A549 (cell line): ENCODE data around the gene H1-8. TPM values are rescaled to one million over a fixed set of nuclear protein-coding genes. Genes with fewer than 3 reads are reported as not detected.

Experiments used
- ATAC-seq, 2 experiments: fragments of 200-7000 bp in 1 of 2; fragments of >200 bp in 1 of 2; cut with Nextera tagmentation in 1 of 2; cut with Tn5 transposase in 1 of 2; 3 replicates each; pipeline versions ENCODE4 v1.8.0 to v1.9.1; 2018 to 2020; ENCODE audit warnings: mild to moderate bottlenecking in 1 of 2, moderate library complexity in 1 of 2
- CTCF ChIA-PET: fragments of 300-600 bp; sonication (Branson Sonifier 250); formaldehyde crosslinking; extraction: SDS; loops from one replicate; lab custom pipeline; 2021; ENCODE audit warnings: antibody characterized with exemption, inconsistent platforms; lab: Yijun Ruan, JAX
- POLR2A ChIA-PET: fragments of 350-600 bp; formaldehyde crosslinking; extraction: SDS; loops from one replicate; lab custom pipeline; 2021; ENCODE audit warnings: antibody characterized with exemption, inconsistent platforms; lab: Yijun Ruan, JAX
- DNase-seq, 2 experiments: peaks; one replicate each; pipeline versions ENCODE4 v3.0.0 to v3.0.0-alpha.2; 2011 to 2016; ENCODE audit warnings: low read depth in 1 of 2, low spot score in 1 of 2
- FAIRE-seq: peaks from 2 replicates; lab custom pipeline; 2011; peaks lifted over from hg19 to GRCh38; lab: Jason Lieb, UNC
- H3K27ac ChIP-seq, 2 experiments: fragments of >200 bp; sonication (Bioruptor Twin); formaldehyde crosslinking; 3 replicates each; pipeline ENCODE4 v1.5.1; 2016 to 2017
- H3K4me1 ChIP-seq: fragments of >200 bp; sonication (Bioruptor Twin); formaldehyde crosslinking; 3 replicates; pipeline ENCODE4 v1.6.1; 2016
- H3K4me2 ChIP-seq: fragments of >200 bp; sonication (Bioruptor Twin); formaldehyde crosslinking; 3 replicates; pipeline ENCODE4 v1.6.1; 2016
- H3K4me3 ChIP-seq: fragments of >200 bp; sonication (Bioruptor Twin); formaldehyde crosslinking; 3 replicates; pipeline ENCODE4 v1.5.1; 2016
- H3K9me3 ChIP-seq: fragments of >200 bp; sonication (Bioruptor Twin); formaldehyde crosslinking; 3 replicates; pipeline ENCODE4 v1.6.1; 2016
- BHLHE40 ChIP-seq: IDR thresholded peaks from 2 replicates; pipeline ENCODE4 v1.6.1; 2012; ENCODE audit warnings: low read depth, low read length, inconsistent platforms
- CBX8 ChIP-seq: fragments of 200-600 bp; sonication (generic); IDR thresholded peaks from 2 replicates; pipeline ENCODE4 v1.6.1; 2016
- EHF ChIP-seq: fragments of 250-450 bp; sonication (Bioruptor Pico); IDR thresholded peaks from 2 replicates; pipeline ENCODE4 v1.5.0; 2020; ENCODE audit warnings: mild to moderate bottlenecking
- EHMT2 ChIP-seq: fragments of 200-600 bp; sonication (generic); IDR thresholded peaks from 2 replicates; pipeline ENCODE4 v1.6.1; 2016; ENCODE audit warnings: antibody characterized with exemption, low read depth, mild to moderate bottlenecking, moderate library complexity
- EP300 ChIP-seq, 2 experiments: fragments of >200 bp; sonication (Bioruptor Twin); formaldehyde crosslinking; IDR thresholded peaks; 2 replicates in 1 of 2; 3 replicates in 1 of 2; pipeline ENCODE4 v1.6.1; 2016 to 2017
- FOXS1 ChIP-seq: fragments of 250-450 bp; sonication (Bioruptor Pico); IDR thresholded peaks from 2 replicates; pipeline ENCODE4 v1.5.0; 2020; ENCODE audit warnings: mild to moderate bottlenecking, moderate library complexity
- HDAC2 ChIP-seq: fragments of 200-600 bp; sonication (generic); IDR thresholded peaks from 2 replicates; pipeline ENCODE4 v1.6.1; 2016
- HEYL ChIP-seq: fragments of 250-450 bp; sonication (Bioruptor Pico); IDR thresholded peaks from 2 replicates; pipeline ENCODE4 v1.8.0; 2021; ENCODE audit warnings: mild to moderate bottlenecking, moderate library complexity
- HOXA7 ChIP-seq: fragments of 250-450 bp; sonication (Bioruptor Pico); IDR thresholded peaks from 2 replicates; pipeline ENCODE4 v1.5.0; 2020; ENCODE audit warnings: mild to moderate bottlenecking, moderate library complexity
- HOXB13 ChIP-seq: fragments of 250-450 bp; sonication (Bioruptor Pico); IDR thresholded peaks from 2 replicates; pipeline ENCODE4 v1.5.0; 2020; ENCODE audit warnings: low read depth, mild to moderate bottlenecking, moderate library complexity
- KDM1A ChIP-seq: fragments of 200-600 bp; sonication (generic); IDR thresholded peaks from 2 replicates; pipeline ENCODE4 v1.6.1; 2016; ENCODE audit warnings: low read depth, mild to moderate bottlenecking
- MAFK ChIP-seq: fragments of 450-650 bp; IDR thresholded peaks from 2 replicates; pipeline ENCODE4 v1.6.1; 2014; ENCODE audit not compliant: partially characterized antibody
- MYC ChIP-seq: IDR thresholded peaks from 2 replicates; pipeline ENCODE4 v1.6.1; 2012; ENCODE audit warnings: mild to moderate bottlenecking, inconsistent platforms, low read length, improper control_type of control experiment, borderline replicate concordance
- NPAS2 ChIP-seq: fragments of 250-450 bp; sonication (Bioruptor Pico); IDR thresholded peaks from 2 replicates; pipeline ENCODE4 v1.8.0; 2022; ENCODE audit warnings: mild to moderate bottlenecking, moderate library complexity, borderline replicate concordance
- POLR2AphosphoS2 ChIP-seq: conservative IDR thresholded peaks from 2 replicates; pipeline ENCODE4 v1.6.1; 2012; ENCODE audit warnings: low read length, improper control_type of control experiment, inconsistent platforms
- RAD21 ChIP-seq, 2 experiments: fragments of >200 bp in 1 of 2; sonication (Bioruptor Twin) in 1 of 2; formaldehyde crosslinking in 1 of 2; IDR thresholded peaks in 1 of 2; conservative IDR thresholded peaks in 1 of 2; 2 replicates in 1 of 2; 3 replicates in 1 of 2; pipeline ENCODE4 v1.6.1; 2012 to 2018; ENCODE audit warnings: inconsistent platforms in 1 of 2
- RARB ChIP-seq: fragments of 250-450 bp; sonication (Bioruptor Pico); IDR thresholded peaks from 2 replicates; pipeline ENCODE4 v1.8.0; 2021; ENCODE audit warnings: mild to moderate bottlenecking, moderate library complexity
- RCOR1 ChIP-seq: fragments of 150-350 bp; IDR thresholded peaks from 2 replicates; pipeline ENCODE4 v1.6.1; 2014; ENCODE audit warnings: antibody characterized with exemption, low read length, low read depth
- SREBF2 ChIP-seq: fragments of 450-650 bp; IDR thresholded peaks from 2 replicates; pipeline ENCODE4 v1.6.1; 2014; ENCODE audit warnings: mild to moderate bottlenecking, moderate library complexity
- TFCP2L1 ChIP-seq: fragments of 250-450 bp; sonication (Bioruptor Pico); IDR thresholded peaks from 2 replicates; pipeline ENCODE4 v1.5.0; 2021; ENCODE audit warnings: mild to moderate bottlenecking
- ZSCAN20 ChIP-seq: fragments of 250-450 bp; sonication (Bioruptor Pico); IDR thresholded peaks from 2 replicates; pipeline ENCODE4 v1.8.0; 2022; ENCODE audit warnings: mild to moderate bottlenecking, moderate library complexity
- WGBS: methylation state at CpG from one replicate; pipeline ENCODE4 v1.1.6; 2017; ENCODE audit errors: missing lambda C conversion rate; 5-methylcytosine and 5-hydroxymethylcytosine counted together
- polyA plus RNA-seq, 4 experiments: library from polyadenylated mRNA; depleted of rRNA in 3 of 4; stranded (reverse); fragments of >200 nt; fragmentation: RNase III in 1 of 4; extraction: RNeasy Plus Mini Kit Qiagen cat#74134 plus additional on column Dnase treatment in 1 of 4; gene quantifications; 2 replicates in 3 of 4; 3 replicates in 1 of 4; pipeline ENCODE4 v1.2.3, GENCODE V29; 2011 to 2017
- TF ChIP-seq, protein P1 (sequence below): fragments of >200 bp; sonication (Bioruptor Twin); formaldehyde crosslinking; IDR thresholded peaks from 2 replicates; pipeline ENCODE4 v1.6.1; 2016
- TF ChIP-seq, protein P2 (sequence below): IDR thresholded peaks from 2 replicates; pipeline ENCODE4 v1.6.1; 2012
- TF ChIP-seq, protein P3 (sequence below): IDR thresholded peaks from 2 replicates; pipeline ENCODE4 v1.6.1; 2012
- TF ChIP-seq, protein P4 (sequence below): fragments of 450-650 bp; IDR thresholded peaks from 2 replicates; pipeline ENCODE4 v1.6.1; 2014; ENCODE audit warnings: antibody characterized with exemption
- TF ChIP-seq, protein P5 (sequence below): fragments of 200-600 bp; sonication (generic); IDR thresholded peaks from 2 replicates; pipeline ENCODE4 v1.6.1; 2016; ENCODE audit warnings: antibody characterized with exemption, mild to moderate bottlenecking, moderate library complexity
- TF ChIP-seq, protein P6 (sequence below): fragments of >200 bp; sonication (Bioruptor Twin); formaldehyde crosslinking; IDR thresholded peaks from 3 replicates; pipeline ENCODE4 v1.5.1; 2016
- TF ChIP-seq, protein P7 (sequence below): fragments of 250-450 bp; sonication (Bioruptor Pico); IDR thresholded peaks from 2 replicates; pipeline ENCODE4 v1.5.0; 2020; ENCODE audit warnings: low read depth, mild to moderate bottlenecking, moderate library complexity

The H1-8 gene
- polyA plus RNA-seq, 2 of the 4 experiments (the other 2 are of a cell fraction), result not detected

DNA sequence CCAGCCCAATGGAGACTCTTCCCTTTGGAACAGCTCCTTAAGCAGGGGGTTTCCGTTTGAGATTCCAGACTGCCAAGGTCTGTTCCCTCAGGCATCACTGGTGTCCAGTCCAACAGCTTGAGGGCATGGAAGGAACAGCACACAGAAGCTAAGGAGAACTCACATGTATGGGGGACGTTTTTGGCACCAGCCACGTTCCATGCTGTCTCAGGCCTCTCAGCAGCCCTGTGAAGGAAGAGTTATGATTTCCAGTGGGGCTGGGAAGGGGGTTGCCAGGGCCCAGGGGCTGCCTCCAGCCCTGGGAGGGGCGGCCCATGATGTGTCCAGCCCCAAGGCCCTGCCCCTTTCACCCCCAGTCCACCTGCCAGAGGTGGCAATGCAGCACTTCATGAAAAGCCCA, 22.0 kb upstream of the H1-8 start (continued):
- TF ChIP-seq, protein P1, sequence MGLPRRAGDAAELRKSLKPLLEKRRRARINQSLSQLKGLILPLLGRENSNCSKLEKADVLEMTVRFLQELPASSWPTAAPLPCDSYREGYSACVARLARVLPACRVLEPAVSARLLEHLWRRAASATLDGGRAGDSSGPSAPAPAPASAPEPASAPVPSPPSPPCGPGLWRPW, result no peak

DNA sequence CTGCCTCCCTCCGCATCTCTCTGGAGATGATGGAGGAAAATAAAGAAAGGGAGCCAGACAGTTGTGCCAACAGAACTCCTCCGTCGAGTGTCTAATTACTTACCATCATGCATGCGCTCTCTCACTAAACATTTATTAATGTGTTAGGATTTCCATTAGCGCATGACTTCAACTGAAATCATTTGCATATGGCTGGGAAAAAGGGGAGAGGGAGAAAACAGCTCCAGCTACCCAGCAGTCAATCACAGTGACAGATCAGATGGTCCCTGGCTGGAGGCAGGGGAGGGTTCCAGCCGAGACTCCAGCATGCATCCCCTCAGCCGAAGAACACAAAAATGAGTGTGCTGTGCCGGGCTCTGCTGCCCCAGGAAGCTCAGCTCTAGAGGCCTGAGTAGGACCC, 21.4 kb upstream of the H1-8 start:
- 98% methylated on average over 8 of the region's 8 CpGs for WGBS
- POLR2A ChIA-PET, result no interaction called here
- no peak for DNase-seq
- H3K27ac ChIP-seq, result no peak overlapping the region
- H3K4me1 ChIP-seq, result no peaks in the 10 kb centered on the region
- TF ChIP-seq TFCP2L1 (no peak), RARB (CRISPR knock-in tag) (no peak), POLR2AphosphoS2 (no peak), KDM1A (no peak), ZSCAN20 (CRISPR knock-in tag) (no peak), RCOR1 (no peak), FOXS1 (CRISPR knock-in tag) (no peak)
- TF ChIP-seq, protein P2, sequence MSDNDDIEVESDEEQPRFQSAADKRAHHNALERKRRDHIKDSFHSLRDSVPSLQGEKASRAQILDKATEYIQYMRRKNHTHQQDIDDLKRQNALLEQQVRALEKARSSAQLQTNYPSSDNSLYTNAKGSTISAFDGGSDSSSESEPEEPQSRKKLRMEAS, result no peak
- TF ChIP-seq, protein P3, sequence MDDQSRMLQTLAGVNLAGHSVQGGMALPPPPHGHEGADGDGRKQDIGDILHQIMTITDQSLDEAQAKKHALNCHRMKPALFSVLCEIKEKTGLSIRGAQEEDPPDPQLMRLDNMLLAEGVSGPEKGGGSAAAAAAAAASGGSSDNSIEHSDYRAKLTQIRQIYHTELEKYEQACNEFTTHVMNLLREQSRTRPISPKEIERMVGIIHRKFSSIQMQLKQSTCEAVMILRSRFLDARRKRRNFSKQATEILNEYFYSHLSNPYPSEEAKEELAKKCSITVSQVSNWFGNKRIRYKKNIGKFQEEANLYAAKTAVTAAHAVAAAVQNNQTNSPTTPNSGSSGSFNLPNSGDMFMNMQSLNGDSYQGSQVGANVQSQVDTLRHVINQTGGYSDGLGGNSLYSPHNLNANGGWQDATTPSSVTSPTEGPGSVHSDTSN, result no peak
- no peak for FAIRE-seq
- no peak overlapping the region for H3K4me2 ChIP-seq
- H3K9me3 ChIP-seq, result no peaks in the 10 kb centered on the region
- CTCF ChIA-PET, result interaction anchor here (0.6 to 1.6 kb wide), 2 partner anchors 9 to 31 kb away, joined by 3 to 4 read pairs; no protein-coding TSS in a partner anchor
- no peak for ATAC-seq
- no peak overlapping the region for H3K4me3 ChIP-seq

DNA sequence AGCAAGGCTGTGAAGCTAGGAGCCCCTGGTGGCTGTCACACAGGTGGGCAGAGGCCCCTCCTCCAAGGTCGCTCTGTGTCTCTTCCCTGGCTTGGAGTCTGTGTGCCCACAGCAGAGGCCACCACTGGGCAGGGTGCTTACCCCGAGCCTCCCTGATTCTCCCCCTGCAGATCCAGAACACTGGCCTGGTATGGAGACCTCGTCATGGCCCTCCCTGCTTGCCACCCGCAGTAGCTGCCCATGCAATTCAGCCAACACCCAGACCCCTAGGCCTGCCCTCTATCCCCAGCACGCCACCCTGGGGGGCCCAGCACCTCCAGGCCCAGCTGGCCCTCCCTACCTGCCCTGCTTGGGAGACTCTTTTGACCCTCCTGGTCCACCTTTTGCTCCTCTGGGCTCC, 20.0 kb upstream of the H1-8 start:
- CTCF ChIA-PET, result interaction anchor here (1.6 kb wide), 1 partner anchor 32 kb away, joined by 3 read pairs; no protein-coding TSS in a partner anchor
- Histone ChIP-seq H3K4me2 (no peak overlapping the region), H3K4me1 (no peaks in the 10 kb centered on the region), H3K27ac (no peak overlapping the region), H3K9me3 (no peaks in the 10 kb centered on the region), H3K4me3 (no peak overlapping the region)
- WGBS, result 64% methylated on average over 2 of the region's 5 CpGs
- no peak for ATAC-seq
- no peak for TF ChIP-seq HOXA7 (CRISPR knock-in tag)
- TF ChIP-seq RAD21 (conservative IDR thresholded peaks at IDR 0.05 in 1 of 2, IDR thresholded peaks at IDR 0.05 in 1 of 2), result no peak
- TF ChIP-seq, protein P4, sequence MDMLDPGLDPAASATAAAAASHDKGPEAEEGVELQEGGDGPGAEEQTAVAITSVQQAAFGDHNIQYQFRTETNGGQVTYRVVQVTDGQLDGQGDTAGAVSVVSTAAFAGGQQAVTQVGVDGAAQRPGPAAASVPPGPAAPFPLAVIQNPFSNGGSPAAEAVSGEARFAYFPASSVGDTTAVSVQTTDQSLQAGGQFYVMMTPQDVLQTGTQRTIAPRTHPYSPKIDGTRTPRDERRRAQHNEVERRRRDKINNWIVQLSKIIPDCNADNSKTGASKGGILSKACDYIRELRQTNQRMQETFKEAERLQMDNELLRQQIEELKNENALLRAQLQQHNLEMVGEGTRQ, result no peak
- no peak for TF ChIP-seq HOXB13 (CRISPR knock-in tag)
- TF ChIP-seq HEYL, result no peak
- no peak for TF ChIP-seq HDAC2
- TF ChIP-seq, protein P5, sequence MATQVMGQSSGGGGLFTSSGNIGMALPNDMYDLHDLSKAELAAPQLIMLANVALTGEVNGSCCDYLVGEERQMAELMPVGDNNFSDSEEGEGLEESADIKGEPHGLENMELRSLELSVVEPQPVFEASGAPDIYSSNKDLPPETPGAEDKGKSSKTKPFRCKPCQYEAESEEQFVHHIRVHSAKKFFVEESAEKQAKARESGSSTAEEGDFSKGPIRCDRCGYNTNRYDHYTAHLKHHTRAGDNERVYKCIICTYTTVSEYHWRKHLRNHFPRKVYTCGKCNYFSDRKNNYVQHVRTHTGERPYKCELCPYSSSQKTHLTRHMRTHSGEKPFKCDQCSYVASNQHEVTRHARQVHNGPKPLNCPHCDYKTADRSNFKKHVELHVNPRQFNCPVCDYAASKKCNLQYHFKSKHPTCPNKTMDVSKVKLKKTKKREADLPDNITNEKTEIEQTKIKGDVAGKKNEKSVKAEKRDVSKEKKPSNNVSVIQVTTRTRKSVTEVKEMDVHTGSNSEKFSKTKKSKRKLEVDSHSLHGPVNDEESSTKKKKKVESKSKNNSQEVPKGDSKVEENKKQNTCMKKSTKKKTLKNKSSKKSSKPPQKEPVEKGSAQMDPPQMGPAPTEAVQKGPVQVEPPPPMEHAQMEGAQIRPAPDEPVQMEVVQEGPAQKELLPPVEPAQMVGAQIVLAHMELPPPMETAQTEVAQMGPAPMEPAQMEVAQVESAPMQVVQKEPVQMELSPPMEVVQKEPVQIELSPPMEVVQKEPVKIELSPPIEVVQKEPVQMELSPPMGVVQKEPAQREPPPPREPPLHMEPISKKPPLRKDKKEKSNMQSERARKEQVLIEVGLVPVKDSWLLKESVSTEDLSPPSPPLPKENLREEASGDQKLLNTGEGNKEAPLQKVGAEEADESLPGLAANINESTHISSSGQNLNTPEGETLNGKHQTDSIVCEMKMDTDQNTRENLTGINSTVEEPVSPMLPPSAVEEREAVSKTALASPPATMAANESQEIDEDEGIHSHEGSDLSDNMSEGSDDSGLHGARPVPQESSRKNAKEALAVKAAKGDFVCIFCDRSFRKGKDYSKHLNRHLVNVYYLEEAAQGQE, result no peak
- no peak for TF ChIP-seq EHF (CRISPR knock-in tag)
- TF ChIP-seq MYC, result no peak
- TF ChIP-seq EP300 (IDR thresholded peaks at IDR 0.05), result no peak
- TF ChIP-seq, protein P6, sequence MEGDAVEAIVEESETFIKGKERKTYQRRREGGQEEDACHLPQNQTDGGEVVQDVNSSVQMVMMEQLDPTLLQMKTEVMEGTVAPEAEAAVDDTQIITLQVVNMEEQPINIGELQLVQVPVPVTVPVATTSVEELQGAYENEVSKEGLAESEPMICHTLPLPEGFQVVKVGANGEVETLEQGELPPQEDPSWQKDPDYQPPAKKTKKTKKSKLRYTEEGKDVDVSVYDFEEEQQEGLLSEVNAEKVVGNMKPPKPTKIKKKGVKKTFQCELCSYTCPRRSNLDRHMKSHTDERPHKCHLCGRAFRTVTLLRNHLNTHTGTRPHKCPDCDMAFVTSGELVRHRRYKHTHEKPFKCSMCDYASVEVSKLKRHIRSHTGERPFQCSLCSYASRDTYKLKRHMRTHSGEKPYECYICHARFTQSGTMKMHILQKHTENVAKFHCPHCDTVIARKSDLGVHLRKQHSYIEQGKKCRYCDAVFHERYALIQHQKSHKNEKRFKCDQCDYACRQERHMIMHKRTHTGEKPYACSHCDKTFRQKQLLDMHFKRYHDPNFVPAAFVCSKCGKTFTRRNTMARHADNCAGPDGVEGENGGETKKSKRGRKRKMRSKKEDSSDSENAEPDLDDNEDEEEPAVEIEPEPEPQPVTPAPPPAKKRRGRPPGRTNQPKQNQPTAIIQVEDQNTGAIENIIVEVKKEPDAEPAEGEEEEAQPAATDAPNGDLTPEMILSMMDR, result no peak
- no peak for TF ChIP-seq CBX8
- TF ChIP-seq, protein P7, sequence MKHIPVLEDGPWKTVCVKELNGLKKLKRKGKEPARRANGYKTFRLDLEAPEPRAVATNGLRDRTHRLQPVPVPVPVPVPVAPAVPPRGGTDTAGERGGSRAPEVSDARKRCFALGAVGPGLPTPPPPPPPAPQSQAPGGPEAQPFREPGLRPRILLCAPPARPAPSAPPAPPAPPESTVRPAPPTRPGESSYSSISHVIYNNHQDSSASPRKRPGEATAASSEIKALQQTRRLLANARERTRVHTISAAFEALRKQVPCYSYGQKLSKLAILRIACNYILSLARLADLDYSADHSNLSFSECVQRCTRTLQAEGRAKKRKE (CRISPR knock-in tag), result no peak
- TF ChIP-seq FOXS1 (CRISPR knock-in tag), result no peak
- no peak for TF ChIP-seq MAFK
- TF ChIP-seq BHLHE40, result no peak
- TF ChIP-seq SREBF2, result no peak
- no peak for TF ChIP-seq EHMT2
- TF ChIP-seq TFCP2L1, result no peak
- TF ChIP-seq NPAS2 (CRISPR knock-in tag), result no peak
- TF ChIP-seq, all 56 proteins: peak for 0
- POLR2A ChIA-PET, result no interaction called here
- no peak for FAIRE-seq
- DNase-seq, result no peak
